Ishikawa (cell line): ENCODE measurements around the gene TBC1D13.

Experiments
- CEBPB ChIP-seq: IDR thresholded peaks from 2 replicates; pipeline ENCODE4 v1.6.1; 2012
- CREB1 ChIP-seq: IDR thresholded peaks from 2 replicates; pipeline ENCODE4 v1.6.1; 2012; ENCODE audit warnings: low read depth
- EGR1 ChIP-seq: IDR thresholded peaks from 2 replicates; pipeline ENCODE4 v1.6.1; 2012
- EP300 ChIP-seq: IDR thresholded peaks from 2 replicates; pipeline ENCODE4 v1.6.1; 2012; ENCODE audit warnings: borderline replicate concordance
- FOXM1 ChIP-seq: IDR thresholded peaks from 2 replicates; pipeline ENCODE4 v1.6.1; 2012; ENCODE audit warnings: low read depth, borderline replicate concordance
- NFIC ChIP-seq: IDR thresholded peaks from 2 replicates; pipeline ENCODE4 v1.6.1; 2012
- RAD21 ChIP-seq: IDR thresholded peaks from 2 replicates; pipeline ENCODE4 v1.6.1; 2012; ENCODE audit warnings: low read depth
- TAF1 ChIP-seq: IDR thresholded peaks from 2 replicates; pipeline ENCODE4 v1.6.1; 2012; ENCODE audit warnings: low read depth, mild to moderate bottlenecking
- TCF12 ChIP-seq: IDR thresholded peaks from 2 replicates; pipeline ENCODE4 v1.6.1; 2012; ENCODE audit warnings: low read depth
- TEAD4 ChIP-seq: IDR thresholded peaks from 2 replicates; pipeline ENCODE4 v1.6.1; 2012
- YY1 ChIP-seq: IDR thresholded peaks from 2 replicates; pipeline ENCODE4 v1.6.1; 2012; ENCODE audit warnings: low read depth
- ZBTB7A ChIP-seq: IDR thresholded peaks from 2 replicates; pipeline ENCODE4 v1.6.1; 2012; ENCODE audit warnings: low read depth
- TF ChIP-seq, protein P1 (sequence below): IDR thresholded peaks from 2 replicates; pipeline ENCODE4 v1.6.1; 2012
- TF ChIP-seq, protein P2 (sequence below): IDR thresholded peaks from 2 replicates; pipeline ENCODE4 v1.6.1; 2012
- TF ChIP-seq, protein P3 (sequence below): IDR thresholded peaks from 2 replicates; pipeline ENCODE4 v1.6.1; 2012; ENCODE audit warnings: low read depth, mild to moderate bottlenecking

The TBC1D13 gene

DNA sequence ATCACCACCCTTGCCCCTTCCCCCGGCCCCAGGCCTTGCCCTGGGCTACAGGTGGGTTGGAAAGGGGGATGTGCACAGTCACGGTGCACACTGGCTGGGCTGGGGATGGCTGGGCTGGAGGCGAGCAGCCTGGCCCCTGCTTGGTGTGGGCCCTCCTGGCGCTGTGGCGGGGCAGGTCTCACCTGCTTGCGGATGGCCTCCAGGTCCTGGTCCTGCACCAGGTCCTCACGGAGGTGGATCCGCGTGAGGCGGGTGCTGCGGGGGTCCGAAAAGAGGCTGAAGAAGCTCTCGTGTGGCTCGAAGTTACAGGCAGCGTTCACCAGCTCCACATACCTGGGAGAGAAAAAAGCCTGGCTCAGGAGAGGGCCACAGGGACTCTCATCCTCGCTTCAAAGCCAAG lies 33.4 kb upstream of the TBC1D13 start:
- TF ChIP-seq, protein P1, sequence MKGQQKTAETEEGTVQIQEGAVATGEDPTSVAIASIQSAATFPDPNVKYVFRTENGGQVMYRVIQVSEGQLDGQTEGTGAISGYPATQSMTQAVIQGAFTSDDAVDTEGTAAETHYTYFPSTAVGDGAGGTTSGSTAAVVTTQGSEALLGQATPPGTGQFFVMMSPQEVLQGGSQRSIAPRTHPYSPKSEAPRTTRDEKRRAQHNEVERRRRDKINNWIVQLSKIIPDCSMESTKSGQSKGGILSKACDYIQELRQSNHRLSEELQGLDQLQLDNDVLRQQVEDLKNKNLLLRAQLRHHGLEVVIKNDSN, result no peak
- TF ChIP-seq FOXM1 (no peak), TAF1 (no peak), NFIC (no peak), TEAD4 (no peak), CEBPB (no peak), EGR1 (no peak), RAD21 (no peak), EP300 (no peak), ZBTB7A (no peak), CREB1 (no peak), YY1 (no peak), TCF12 (no peak)
- TF ChIP-seq, protein P2, sequence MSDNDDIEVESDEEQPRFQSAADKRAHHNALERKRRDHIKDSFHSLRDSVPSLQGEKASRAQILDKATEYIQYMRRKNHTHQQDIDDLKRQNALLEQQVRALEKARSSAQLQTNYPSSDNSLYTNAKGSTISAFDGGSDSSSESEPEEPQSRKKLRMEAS, result no peak
- TF ChIP-seq, protein P3, sequence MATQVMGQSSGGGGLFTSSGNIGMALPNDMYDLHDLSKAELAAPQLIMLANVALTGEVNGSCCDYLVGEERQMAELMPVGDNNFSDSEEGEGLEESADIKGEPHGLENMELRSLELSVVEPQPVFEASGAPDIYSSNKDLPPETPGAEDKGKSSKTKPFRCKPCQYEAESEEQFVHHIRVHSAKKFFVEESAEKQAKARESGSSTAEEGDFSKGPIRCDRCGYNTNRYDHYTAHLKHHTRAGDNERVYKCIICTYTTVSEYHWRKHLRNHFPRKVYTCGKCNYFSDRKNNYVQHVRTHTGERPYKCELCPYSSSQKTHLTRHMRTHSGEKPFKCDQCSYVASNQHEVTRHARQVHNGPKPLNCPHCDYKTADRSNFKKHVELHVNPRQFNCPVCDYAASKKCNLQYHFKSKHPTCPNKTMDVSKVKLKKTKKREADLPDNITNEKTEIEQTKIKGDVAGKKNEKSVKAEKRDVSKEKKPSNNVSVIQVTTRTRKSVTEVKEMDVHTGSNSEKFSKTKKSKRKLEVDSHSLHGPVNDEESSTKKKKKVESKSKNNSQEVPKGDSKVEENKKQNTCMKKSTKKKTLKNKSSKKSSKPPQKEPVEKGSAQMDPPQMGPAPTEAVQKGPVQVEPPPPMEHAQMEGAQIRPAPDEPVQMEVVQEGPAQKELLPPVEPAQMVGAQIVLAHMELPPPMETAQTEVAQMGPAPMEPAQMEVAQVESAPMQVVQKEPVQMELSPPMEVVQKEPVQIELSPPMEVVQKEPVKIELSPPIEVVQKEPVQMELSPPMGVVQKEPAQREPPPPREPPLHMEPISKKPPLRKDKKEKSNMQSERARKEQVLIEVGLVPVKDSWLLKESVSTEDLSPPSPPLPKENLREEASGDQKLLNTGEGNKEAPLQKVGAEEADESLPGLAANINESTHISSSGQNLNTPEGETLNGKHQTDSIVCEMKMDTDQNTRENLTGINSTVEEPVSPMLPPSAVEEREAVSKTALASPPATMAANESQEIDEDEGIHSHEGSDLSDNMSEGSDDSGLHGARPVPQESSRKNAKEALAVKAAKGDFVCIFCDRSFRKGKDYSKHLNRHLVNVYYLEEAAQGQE, result no peak

DNA sequence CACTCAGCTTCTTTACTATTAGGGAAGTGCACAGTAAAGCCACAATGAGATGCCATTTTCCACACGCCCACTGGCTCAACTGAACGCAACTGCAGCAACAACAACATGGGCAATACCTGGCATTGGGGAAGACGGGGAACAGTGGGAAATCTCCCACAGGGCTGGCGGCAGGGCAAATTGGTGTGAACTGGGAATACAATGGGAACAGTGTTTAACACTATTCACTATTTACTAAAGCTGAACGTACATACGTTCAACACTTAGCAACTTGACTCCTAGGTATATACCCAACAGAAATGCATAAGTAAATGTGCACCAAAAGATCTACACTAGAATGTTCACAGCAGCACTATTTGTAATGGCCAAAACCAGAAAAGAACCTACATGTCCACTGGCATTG lies 29.5 kb upstream of the TBC1D13 start:
- TF ChIP-seq RAD21 (no peak), TEAD4 (no peak), CREB1 (no peak), FOXM1 (no peak), TAF1 (no peak), TCF12 (no peak), EGR1 (no peak), YY1 (no peak), ZBTB7A (no peak), EP300 (no peak), CEBPB (no peak), NFIC (no peak)
- TF ChIP-seq, protein P1, result no peak
- TF ChIP-seq, protein P2, result no peak
- TF ChIP-seq, protein P3, result no peak

DNA sequence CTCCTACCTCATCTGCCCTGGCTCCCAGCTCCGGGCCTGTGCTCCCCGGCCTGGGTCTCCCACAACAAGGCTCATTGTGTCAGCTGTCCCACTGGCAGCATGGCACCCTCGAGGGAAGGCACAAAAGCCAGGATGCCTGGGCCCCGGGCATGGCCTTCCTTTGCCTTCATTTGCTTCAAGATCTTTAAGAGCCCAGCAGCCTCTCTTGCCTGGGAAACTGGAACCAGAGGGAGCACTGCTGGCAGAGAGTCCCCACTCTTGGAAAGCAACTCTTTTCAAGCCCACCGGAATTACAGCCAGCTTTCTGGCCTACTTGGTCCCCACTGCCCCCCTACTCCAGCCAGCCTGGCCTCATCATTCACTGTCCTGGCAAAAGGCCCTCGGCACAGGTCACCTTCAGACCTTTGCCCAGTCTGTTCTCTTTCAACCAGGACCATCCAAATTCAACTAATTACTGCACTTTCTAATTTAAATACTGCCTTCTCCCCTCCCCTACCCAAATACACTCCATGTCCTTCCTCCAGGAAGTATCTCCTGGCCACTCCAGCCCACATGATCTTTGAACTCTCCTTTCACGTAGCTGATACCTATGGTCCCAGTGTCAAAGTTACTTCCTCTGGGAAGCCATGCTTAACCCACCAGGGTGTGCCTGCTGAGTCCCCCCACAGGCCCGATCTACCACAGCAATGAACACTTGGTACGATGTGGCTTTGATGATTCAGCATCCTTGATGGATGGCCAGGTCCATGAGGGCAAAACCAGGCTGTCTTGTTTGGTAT lies 24.2 kb upstream of the TBC1D13 start:
- TF ChIP-seq RAD21 (no peak), EP300 (no peak), TAF1 (no peak), EGR1 (no peak)

DNA sequence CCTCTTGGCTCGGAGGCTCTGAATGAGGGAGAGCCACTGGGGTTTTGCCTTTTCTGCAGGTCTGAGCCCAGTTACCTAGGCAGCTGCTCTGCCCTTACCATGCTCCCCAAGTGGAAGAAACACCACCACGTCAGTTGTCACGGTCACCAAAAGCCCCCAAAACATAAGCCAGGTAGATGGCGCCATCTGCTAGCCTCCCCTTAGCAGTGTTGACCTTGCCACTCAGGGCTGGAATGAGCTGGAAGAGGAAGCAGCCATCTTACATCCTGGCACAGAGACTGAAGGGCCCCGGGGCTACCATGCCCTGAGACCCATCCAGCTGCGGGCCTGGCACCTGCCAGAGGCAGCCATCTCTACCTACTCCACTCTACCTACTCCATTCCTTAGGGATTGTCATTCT lies 22.7 kb upstream of the TBC1D13 start:
- TF ChIP-seq ZBTB7A (no peak), FOXM1 (no peak), RAD21 (no peak; the same call in 1 of the 2 replicates), TAF1 (no peak), CREB1 (no peak)

DNA sequence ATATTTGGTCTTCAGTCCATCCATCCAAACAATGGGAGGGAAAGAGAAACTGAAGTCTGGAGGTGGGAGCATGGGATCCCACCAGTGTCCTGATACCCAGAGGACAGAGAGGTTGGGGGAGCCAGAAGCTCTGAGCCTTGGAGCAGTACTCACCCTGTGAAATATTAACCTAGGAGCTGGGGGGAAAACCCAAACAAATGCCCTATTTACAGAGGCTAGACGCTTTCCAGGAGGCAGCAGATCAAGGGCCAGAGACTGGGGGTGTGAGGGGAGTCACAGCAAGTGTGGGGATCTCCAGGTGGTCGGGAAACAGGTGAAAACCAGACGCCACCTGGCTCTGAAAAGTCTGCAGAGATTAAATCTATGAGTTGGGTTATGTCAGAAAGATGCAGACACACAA lies 21.6 kb upstream of the TBC1D13 start:
- TF ChIP-seq CREB1, result no peak

DNA sequence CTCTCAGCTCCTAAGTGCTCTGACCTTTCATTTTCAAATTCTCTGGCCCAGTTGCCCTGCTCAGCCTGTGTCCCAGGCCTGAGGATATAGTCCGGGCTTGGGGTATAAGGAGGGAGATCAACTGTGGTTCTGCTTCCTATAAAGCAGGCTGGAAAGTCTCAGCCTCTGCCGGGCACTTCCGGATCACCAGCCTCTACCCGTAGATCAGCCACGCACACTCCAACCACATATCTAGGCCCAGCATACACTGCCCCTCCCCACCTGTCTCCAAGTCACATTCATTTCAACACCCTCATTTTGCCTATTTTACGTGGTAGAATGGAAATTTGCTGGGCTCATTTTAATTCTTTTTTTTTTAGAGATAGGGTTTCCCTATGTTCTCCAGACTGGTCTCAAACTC lies 18.4 kb upstream of the TBC1D13 start:
- TF ChIP-seq EGR1 (no peak), TEAD4 (no peak), CEBPB (no peak), YY1 (no peak), EP300 (no peak), FOXM1 (no peak), TAF1 (no peak), RAD21 (no peak), ZBTB7A (no peak)
- TF ChIP-seq, protein P1, result no peak
- TF ChIP-seq, protein P3, result no peak
- TF ChIP-seq, protein P2, result no peak
